ENCODE data around the gene ZNF43.
"Not testable (repeated sequence)": the region's sequence is repeated elsewhere in the genome, so short reads cannot be mapped to it uniquely, and the experiment has no call there.

The ZNF43 gene

DNA sequence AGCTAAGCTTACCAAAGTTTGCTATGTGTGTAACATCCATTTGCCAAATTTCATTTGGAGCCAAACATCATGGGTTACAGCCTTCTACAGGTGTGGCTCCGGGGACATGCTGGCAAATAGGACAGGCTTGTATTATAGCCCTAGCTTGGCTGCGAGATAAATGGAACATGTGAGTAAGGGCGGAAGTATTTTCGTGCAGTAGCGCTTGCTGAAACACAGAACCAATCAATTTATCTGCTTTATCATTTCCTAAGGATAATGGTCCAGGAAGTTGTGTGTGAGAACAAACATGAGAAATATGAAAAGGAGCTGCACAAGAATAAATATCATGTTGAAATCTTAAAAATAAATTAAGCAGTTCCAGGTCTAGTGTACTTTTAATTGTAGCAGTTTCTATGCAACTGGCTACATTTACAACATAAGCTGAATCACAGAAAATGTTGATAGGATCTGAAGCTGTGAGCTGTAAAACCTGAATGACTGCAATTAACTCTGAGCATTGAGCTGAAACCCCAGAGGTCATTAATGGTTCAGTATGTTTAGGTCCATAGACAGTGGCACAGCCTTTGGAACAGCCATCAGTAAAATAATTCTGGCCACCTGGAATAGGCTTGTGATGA, 46.4 kb downstream of the ZNF43 start:
- DNase-seq: no peak

DNA sequence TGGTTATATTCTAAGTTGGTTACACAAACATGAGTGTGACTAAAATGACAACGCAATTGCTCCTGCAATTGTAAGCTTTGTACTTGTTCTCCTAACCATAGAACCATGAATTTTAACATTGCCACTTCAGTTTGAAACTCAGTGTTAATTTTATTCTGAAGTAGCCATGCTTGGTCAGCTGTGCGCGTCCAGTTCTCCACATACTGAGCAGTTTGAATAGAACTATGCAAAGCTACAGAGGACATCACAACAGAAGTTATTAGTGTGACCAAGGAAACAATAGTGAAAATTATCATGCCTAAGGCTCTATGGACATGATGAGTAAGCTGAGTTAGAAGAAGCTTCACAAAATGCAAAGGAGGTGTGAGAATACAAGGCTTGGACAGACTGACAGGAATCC, 49.0 kb downstream of the ZNF43 start:
- no peak for DNase-seq

DNA sequence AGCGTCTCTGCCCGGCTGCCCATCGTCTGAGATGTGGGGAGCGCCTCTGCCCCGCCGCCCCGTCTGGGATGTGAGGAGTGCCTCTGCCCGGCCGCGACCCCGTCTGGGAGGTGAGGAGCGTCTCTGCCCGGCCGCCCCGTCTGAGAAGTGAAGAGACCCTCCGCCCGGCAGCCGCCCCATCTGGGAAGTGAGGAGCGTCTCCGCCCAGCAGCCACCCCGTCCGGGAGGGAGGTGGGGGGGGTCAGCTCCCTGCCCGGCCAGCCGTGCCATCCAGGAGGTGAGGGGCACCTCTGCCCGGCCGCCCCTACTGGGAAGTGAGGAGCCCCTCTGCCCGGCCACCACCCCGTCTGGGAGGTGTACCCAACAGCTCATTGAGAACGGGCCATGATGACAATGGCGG, 60.2 kb downstream of the ZNF43 start:
- DNase-seq: not testable (repeated sequence)

DNA sequence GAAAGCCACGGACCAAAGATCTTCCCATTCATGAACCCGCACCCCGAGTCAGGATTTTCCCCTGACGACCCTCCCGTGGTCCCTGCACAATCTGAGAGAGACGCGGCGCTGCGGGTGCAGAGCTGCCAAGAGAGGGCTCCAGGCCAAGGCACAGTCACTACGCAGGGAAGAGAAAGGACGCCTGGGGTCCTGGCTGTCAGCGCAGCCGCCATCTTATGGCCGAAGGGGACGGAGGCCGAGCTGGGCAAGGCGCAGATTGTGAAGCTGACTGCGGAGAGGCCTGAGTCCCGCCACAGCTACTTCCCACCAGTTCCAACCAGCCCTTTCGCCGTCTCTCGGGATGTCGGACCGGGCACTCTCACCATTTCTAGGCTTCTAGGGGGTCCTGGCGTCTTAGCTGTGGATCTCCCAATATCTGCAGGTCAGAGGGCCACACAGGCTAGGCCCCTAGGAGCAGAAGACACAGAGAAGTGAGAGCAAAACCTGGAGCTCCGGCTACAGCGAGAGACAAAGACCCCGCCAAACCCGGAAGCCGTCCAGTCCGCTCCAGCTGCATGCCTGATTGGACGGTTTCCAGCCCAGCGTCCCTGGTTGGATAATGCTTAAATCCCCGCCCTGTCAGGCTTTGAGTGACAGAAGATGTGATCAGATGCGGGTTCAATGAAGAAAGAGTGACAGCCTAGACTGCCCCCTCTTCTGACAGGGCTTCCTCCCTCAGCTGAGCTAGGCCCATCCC, 68.7 kb downstream of the ZNF43 start, which contains the start of gene ZNF100:
Gene ZNF100, minus strand, starts transcription at position 515 of the 736 bp plus-strand sequence. Its CDS starts 150 bp downstream, at position 365.
- DNase-seq: peak; percentile 81

DNA sequence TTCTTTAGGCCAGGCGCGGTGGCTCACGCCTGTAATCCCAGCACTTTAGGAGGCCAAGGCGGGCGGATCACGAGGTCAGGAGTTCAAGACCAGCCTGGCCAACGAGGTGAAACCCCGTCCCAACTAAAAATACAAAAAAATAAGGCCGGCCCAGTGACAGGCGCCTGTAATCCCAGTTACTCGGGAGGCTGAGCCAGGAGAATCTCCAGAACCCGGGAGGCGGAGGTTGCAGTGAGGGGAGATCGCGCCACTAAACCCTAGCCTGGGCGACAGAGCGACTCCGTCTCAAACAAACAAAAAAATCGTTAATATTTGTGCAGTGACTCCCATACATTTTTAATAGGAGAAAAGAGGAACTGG, 69.3 kb downstream of the ZNF43 start:
- DNase-seq: not testable (repeated sequence)

- no peak for DNase-seq
Observed at GRCh38 chr19:21765151-21765550, 70.8 kb downstream of the ZNF43 start.

DNA sequence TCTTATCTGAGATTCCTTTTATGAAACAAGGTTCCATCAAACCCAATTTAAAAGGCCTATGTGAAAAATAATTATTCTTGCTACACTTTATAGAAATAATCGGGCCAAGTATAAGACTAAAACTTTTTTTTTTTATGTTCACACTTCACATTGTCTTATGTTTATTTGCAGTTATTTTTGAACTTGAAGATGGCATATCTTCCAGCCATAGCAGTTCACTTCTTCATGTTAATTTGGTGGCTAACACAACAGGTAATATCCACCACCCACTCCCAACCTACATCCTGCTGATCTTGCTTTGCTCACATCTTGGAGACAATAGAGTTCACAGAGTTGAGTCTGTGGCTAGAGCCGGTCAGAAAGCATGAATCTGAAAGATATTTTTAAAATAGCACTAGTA, 74.4 kb downstream of the ZNF43 start:
- DNase-seq: not testable (repeated sequence)

GRCh38 chr19:21758296-21758695, 77.7 kb downstream of the ZNF43 start:
- DNase-seq: no peak

GRCh38 chr19:21755555-21755954, 80.4 kb downstream of the ZNF43 start:
- not testable (repeated sequence) for DNase-seq
